ENCODE results near the gene ARHGAP18.

ARHGAP18 gene

DNA sequence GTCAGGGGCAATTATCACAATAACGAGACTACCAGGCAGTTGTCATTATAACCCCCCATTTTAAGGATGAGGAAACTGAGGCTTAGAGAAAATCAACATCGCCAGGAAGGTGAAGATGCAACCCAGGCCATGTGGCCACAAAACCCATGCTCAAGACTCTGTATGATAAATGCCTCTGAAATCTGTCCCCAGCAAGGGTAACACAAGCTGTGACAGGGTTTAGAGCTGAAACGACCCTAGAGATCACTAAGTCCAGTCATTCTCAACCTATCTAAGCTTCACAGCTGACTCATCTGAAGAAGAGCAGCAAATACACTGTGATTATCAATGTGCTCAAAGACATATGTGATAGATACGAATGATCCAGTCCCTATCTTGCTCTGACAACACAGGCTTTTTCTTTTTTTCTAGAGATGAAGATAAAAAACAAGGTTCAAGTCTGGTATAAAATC is 47.0 kb downstream of the ARHGAP18 start:
- no peak for DNase-seq

- no peak for DNase-seq
Measured at GRCh38 chr6:129662406-129662766, 47.6 kb downstream of the ARHGAP18 start.

DNA sequence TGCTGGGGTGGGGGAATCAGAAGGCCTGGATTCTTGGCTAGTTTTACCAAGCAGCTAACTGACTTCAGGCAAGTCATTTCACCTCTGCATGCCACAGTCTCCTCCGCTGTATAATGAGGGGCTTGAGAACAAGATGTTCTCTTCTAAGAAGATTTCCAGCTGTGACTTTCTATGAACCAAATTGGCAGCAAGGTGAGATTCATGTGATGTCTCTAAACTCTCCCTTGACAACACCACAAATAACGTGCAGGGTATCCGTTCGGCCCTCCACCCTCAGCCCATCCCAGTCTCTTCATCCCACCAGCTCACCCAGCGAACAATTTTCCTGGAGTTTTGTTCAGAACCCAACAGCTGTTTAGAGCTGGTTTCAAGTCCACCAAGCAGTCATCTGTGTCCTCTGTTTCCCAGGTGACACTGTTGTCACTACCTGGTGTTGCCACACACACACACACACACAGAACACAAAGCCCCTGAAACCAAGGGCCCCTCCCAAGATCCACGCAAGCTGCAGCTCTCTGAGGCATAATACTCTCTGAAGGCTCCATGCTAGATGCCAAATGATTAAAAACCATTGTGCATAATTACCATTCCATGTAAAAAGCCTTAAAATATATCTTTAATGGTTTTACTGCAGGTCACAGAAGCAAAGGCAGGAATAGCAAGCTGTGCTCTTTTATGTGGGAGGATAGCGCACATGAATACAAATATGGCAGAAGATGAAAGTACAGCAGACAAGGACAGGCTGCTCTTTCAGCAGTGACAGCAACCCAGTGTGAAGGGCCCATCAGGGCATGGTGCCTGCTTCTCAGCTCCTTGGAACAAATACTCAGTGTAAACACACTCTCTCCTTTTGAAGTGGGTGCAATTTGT is 48.2 kb downstream of the ARHGAP18 start:
- DNase-seq: no peak

- no peak for DNase-seq
Measured at GRCh38 chr6:129660346-129660676, 49.7 kb downstream of the ARHGAP18 start.

- no peak for DNase-seq
Measured at GRCh38 chr6:129659590-129660345, 50.2 kb downstream of the ARHGAP18 start.

GRCh38 chr6:129659167-129659566 is 50.8 kb downstream of the ARHGAP18 start:
- DNase-seq: no peak

DNA sequence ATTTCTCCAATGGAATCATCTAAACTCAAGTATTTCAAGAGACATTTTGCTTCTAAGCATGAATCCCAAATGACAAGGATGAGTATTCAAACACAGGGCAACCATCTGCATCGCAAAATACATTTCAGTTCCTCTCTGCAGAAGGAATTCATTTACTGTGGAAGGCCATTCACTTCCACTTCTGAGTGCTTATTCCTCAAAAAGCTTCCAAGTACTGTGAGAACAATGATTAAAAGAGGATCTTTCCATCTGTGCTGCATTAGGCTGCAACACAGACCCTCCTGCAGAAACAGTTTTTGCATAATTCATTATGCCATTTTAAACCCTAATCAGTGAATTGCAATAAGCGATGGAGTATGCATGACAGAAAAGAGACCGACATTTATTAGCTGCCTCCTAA is 52.5 kb downstream of the ARHGAP18 start:
- DNase-seq: peak; percentile 47

GRCh38 chr6:129655334-129655733 is 54.6 kb downstream of the ARHGAP18 start:
- DNase-seq: no peak

DNA sequence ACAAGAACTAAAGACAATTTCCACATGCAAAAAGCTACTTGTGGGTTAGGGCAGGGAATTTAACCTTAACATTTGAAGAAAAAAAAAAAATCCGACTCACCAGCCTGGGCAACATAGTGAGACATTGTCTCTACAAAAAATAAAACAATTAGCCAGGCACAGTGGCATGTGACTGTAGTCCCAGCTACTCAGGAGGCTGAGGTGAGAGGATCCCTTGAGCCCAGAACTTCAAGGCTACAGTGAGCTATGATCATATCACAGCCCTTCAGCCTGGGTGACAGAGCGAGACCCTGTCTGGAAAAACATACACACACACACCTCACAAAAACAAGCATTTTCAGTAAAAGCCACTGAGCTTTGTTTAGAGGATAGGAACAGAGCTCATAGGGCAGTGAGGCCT is 56.2 kb downstream of the ARHGAP18 start:
- DNase-seq: no peak

GRCh38 chr6:129653229-129653628 is 56.7 kb downstream of the ARHGAP18 start:
- DNase-seq: no peak

GRCh38 chr6:129651291-129651691 is 58.7 kb downstream of the ARHGAP18 start:
- no peak for DNase-seq

DNA sequence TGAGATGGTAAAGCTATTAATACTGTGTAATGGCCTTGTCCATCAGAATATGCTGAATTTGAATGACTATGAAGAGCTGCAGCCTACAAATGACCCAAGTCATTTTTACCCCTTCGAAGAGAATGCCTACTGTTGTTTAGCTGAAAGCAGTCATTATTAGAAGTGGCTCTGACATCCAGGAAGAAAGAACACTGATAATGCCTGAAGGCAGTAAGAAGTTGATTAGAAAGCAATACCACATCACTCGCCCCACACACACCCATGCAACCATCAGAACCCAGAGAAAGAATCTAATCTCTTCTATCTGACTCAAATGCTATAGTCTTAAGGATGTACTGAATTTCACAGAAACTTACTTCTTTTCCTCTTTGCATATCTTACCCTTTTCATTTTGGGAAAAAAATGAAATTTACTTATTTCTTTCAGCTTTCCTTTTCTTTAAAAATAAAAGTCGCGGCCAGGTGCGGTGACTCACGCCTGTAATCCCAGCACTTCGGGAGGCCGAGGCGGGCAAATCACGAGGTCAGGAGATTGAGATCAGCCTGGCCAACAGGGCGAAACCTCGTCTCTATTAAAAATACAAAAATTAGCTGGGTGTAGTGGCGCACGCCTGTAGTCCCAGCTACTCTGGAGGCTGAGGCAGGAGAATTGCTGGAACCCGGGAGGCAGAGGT is 61.0 kb downstream of the ARHGAP18 start:
- no peak for DNase-seq

- no peak for DNase-seq
Measured at GRCh38 chr6:129647044-129647443, 62.9 kb downstream of the ARHGAP18 start.

GRCh38 chr6:129646642-129647041 is 63.3 kb downstream of the ARHGAP18 start:
- no peak for DNase-seq

- no peak for DNase-seq
Measured at GRCh38 chr6:129645830-129646579, 64.0 kb downstream of the ARHGAP18 start.

DNA sequence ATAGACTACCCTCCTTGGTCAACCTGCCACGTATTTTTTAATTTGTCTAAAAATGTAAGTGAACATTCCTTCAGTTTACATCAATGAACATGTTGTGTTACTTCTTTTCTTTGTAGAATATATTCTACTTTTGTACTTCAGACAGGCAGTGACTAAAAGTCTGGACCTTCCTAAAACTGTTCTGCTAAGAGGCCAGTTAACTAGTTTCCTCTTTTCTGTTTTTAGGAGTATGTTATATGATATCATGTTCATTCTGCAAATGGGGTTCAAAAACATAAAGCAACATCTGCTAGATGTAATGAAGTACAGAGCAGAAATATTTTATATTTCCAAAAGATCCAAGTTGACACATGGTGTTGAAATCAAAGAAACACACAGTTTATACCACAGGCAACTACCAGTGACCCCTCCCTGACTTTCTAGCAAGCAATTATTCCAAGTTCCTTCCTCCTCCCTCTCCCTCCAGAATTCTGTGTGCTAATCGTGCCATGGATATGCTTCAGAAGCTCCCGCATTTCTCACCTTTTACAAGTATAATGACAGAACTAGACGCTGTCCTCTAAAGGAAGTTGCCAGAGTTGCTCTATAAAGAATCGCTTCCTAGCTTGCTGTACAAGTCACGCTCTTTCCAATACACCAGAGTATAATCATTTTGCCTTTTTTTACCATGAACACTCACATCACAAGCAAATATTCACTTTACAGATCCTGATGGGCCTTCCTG is 64.7 kb downstream of the ARHGAP18 start:
- DNase-seq: peak; percentile 28

DNA sequence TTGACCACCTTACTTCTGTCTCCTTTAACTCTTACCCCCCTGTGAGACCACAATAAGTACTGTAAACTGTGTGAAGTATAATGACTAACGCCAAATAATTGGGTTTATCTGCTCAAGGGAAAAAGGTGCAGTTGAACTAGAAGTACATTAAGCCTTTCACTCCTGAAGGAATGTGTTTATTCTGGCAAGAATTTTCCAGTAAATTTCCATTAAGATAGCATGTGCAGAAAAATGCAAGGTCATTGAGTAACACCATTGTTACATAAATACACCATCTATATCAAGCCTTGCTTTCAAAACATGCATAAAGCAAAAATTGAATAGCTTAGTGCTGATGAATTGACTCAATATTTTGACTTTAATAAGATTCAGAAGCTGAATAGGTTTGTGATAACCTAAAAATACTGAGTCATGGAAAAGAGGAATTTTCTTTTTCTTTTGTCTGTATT is 65.4 kb downstream of the ARHGAP18 start:
- DNase-seq: no peak

DNA sequence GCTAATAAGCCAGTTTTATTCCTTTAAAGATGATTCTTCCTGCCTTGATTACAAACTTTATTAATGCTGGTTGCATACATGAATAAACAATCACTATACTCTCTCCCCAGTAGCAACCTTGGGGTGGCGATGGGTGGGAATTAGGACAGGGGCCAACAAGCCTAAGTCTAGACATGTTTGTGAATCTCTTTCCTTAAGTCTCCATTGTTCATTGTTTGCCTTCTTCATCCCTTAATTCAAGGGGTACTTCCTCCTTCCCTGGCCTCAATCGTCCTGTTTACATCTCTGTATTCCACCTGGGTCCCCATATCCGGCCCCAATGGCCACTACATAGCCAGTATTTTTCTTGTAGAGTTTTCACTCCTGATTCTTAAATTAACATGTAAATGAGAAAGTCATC is 66.0 kb downstream of the ARHGAP18 start:
- DNase-seq: no peak

- DNase-seq: peak; percentile 52
Measured at GRCh38 chr6:129643176-129643575, 66.8 kb downstream of the ARHGAP18 start.

DNA sequence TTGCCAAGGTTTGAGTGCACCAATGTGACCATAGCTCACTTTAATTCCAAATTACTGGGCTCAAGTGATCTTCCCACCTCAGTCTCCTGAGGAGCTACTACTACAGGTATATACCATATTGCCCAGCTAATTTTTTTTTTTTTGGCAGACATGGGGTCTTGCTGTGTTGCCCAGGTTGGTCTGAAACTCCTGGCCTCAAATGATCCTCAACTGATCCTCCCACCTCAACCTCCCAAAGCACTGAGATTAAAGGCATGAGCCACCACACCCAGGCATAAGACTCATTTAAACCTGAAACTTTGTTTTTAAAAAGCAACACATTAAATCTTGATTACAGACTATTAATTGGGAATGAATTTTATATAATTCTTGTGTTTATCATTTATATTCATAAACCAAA is 67.7 kb downstream of the ARHGAP18 start:
- no peak for DNase-seq

DNA sequence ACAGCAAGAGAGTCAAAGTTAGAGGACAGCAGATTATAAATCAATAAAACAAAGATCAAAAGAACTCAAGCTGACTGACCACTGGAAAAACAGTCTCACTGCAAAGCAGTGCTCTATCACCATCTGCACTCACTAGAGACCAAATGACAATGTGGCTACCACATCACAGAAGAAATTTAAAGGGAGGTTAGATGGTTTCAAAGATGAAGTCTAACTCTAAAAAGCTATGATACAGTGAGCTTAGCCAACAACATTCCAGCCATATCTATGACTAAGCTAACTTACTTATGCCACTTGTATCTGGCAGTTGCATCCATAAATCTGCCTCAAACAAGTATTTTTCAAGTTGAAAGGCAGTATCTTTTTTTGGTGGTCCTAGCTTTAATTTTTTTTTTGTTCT is 68.6 kb downstream of the ARHGAP18 start:
- no peak for DNase-seq

GRCh38 chr6:129638686-129639085 is 71.3 kb downstream of the ARHGAP18 start:
- DNase-seq: no peak

Data from suppressor macrophage treated with lipopolysaccharide for 4 hours (primary cell).